ENCODE measurements around the gene MRFAP1L1.

Gene MRFAP1L1

DNA sequence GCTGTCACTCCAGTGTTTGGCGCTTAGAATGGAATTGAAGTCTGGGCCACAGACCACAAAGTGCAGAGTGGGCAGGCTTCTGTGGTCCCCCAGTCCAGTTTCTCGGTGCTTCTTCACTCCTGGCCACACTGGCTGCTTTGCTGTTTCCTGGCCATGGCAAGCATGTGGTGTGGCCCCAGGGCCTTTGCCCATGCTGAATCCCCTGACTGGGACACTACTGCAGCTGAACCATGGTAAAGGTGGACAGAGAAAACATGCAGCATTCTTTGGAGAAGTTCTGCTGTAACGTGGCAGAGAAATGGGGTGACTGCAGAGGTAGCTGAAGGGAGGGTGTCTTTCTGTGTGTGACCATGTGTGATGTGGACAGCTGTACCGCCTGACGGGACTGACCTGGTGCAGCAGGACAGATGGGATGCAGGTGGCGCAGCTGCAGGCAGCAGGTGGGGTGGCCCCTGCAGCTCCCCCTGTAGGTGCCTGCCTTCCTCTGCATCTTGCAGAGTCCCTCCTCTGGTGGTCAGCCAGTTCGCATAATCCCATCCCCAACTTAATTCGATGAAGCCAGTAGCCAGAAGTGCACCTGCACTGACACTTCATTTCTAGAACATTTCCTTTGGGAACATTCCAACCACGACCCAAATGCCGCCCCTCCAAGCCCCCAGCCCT lies 29.2 kb downstream of the MRFAP1L1 start:
- H3K79me2 ChIP-seq (ENCODE audit: control insufficient read depth, low read length) = peaks cover 40% of the 10 kb centered on the region
- H3K4me3 ChIP-seq (ENCODE audit: low read length) = no peak overlapping the region
- no peaks in the 10 kb centered on the region for H3K9me3 ChIP-seq (ENCODE audit: control insufficient read depth, insufficient read depth, low read length)
- H3K27ac ChIP-seq (ENCODE audit: low read depth, low read length) = no peak overlapping the region
- peaks cover 10% of the 10 kb centered on the region for H3F3A ChIP-seq (ENCODE audit: control insufficient read depth, insufficient read depth)
- H3K4me2 ChIP-seq (ENCODE audit: low read length) = no peak overlapping the region
- H3K27me3 ChIP-seq (ENCODE audit: control insufficient read depth, low read length) = no peaks in the 10 kb centered on the region
- peak; percentile 11 for TF ChIP-seq CTCF (IDR thresholded peaks at IDR 0.05; ENCODE audit: low read depth, low read length, poor library complexity, severe bottlenecking)
- no peak for TF ChIP-seq EZH2phosphoT487 (IDR thresholded peaks at IDR 0.05; ENCODE audit: borderline replicate concordance, low read length)
- peaks cover 27% of the 10 kb centered on the region for H3K36me3 ChIP-seq (ENCODE audit: control insufficient read depth, low read length)
- no peaks in the 10 kb centered on the region for H3K9me2 ChIP-seq (replicated peaks; ENCODE audit: control insufficient read depth, low read length)
- H3K4me1 ChIP-seq (ENCODE audit: control insufficient read depth, low read length) = peaks cover 15% of the 10 kb centered on the region
- peaks cover 8% of the 10 kb centered on the region; the same call in 1 of the 2 replicates for H4K20me1 ChIP-seq (ENCODE audit: control insufficient read depth, insufficient read depth, low read depth, low read length)

DNA sequence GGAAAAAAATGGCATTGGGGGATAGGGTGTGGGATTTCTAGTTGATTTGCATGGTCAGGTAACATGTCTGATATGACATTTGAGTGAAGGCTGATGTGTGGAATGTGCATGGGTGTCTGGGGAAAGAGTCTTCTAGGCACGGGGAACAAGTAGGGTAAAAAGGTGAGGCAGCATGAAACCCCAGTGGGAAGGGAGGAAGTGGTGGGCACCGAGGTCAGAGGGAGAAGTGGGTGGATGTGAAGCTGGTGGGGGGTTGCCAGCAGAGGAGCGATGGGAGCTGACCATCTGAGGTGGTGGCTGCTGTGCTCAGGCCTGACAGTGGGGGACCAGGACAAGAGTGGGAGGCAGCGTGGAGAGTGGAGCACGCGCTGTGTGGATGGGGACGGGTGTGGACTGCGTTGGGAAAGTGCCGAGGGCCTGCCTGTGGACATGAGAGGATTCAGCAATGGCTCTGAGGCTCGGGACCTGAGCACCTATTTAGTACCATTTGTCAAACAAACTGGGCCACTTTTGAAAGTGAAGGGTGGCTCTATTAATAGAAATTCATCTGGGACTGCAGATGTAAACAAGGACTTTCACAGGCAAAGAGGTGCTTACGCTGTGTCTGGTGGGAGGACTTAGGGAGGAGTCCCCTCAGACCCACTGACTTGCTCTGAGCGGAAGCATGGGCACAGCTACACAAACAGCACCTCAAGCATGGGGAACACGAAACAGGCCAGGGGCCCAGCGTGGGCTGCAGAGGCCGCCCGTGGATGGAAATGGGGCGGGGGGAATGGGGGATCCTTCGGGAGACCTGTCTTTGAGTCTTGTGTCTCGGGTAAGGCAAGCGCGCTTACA lies 32.7 kb downstream of the MRFAP1L1 start:
- TF ChIP-seq CTCF (IDR thresholded peaks at IDR 0.05; ENCODE audit: low read depth, low read length, poor library complexity, severe bottlenecking) (no peak), EZH2phosphoT487 (IDR thresholded peaks at IDR 0.05; ENCODE audit: borderline replicate concordance, low read length) (no peak)
- H3F3A ChIP-seq (ENCODE audit: control insufficient read depth, insufficient read depth) = peaks cover 10% of the 10 kb centered on the region
- peaks cover 14% of the 10 kb centered on the region; the same call in 1 of the 2 replicates for H4K20me1 ChIP-seq (ENCODE audit: control insufficient read depth, insufficient read depth, low read depth, low read length)
- H3K4me2 ChIP-seq (ENCODE audit: low read length) = peak overlapping the region; percentile 64
- peak overlapping the region; percentile 80 for H3K4me3 ChIP-seq (ENCODE audit: low read length)
- no peaks in the 10 kb centered on the region for H3K9me3 ChIP-seq (ENCODE audit: control insufficient read depth, insufficient read depth, low read length)
- H3K4me1 ChIP-seq (ENCODE audit: control insufficient read depth, low read length) = peaks cover 36% of the 10 kb centered on the region
- no peak overlapping the region for H3K27ac ChIP-seq (ENCODE audit: low read depth, low read length)
- no peaks in the 10 kb centered on the region for H3K9me2 ChIP-seq (replicated peaks; ENCODE audit: control insufficient read depth, low read length)
- peaks cover 56% of the 10 kb centered on the region for H3K79me2 ChIP-seq (ENCODE audit: control insufficient read depth, low read length)
- no peaks in the 10 kb centered on the region for H3K27me3 ChIP-seq (ENCODE audit: control insufficient read depth, low read length)
- H3K36me3 ChIP-seq (ENCODE audit: control insufficient read depth, low read length) = peaks cover 34% of the 10 kb centered on the region

DNA sequence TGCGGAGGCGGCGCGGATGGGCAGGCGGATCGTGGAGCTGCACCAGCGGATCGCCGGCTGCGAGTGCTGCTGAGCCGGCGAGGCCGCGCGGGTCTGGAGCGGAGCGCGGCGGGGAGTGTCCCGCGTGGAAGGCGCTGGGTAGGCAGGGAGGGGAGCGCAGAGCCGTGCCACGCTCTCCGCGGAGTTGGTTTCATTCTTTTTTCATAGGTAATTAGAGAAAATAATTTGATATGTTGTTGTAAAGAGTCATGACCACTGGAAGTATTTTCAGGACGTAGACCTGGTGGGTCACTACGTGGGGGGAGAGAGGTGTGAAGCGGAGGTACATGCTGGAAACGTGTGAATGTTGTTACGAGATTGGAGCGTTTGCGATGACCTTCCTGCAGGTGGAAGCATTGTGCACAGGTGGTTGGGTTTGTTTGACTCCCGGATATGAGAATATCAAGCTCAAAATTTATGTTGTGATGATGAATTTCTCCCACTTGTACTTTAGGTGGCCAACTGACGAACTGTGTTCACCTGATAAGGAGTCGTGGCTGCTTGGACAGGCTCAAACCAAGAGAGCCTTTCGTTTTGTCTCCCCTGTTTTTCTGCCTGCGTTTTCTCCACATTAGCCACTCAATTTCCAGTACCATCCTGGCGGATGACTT lies 35.0 kb downstream of the MRFAP1L1 start:
- peak overlapping the region; percentile 80 for H3K4me3 ChIP-seq (ENCODE audit: low read length)
- H4K20me1 ChIP-seq (ENCODE audit: control insufficient read depth, insufficient read depth, low read depth, low read length) = peaks cover 14% of the 10 kb centered on the region; the same call in 1 of the 2 replicates
- H3K9me2 ChIP-seq (replicated peaks; ENCODE audit: control insufficient read depth, low read length) = no peaks in the 10 kb centered on the region
- H3K9me3 ChIP-seq (ENCODE audit: control insufficient read depth, insufficient read depth, low read length) = no peaks in the 10 kb centered on the region
- TF ChIP-seq CTCF (IDR thresholded peaks at IDR 0.05; ENCODE audit: low read depth, low read length, poor library complexity, severe bottlenecking) (peak; percentile 66), EZH2phosphoT487 (IDR thresholded peaks at IDR 0.05; ENCODE audit: borderline replicate concordance, low read length) (no peak)
- peaks cover 36% of the 10 kb centered on the region for H3K4me1 ChIP-seq (ENCODE audit: control insufficient read depth, low read length)
- no peaks in the 10 kb centered on the region for H3K27me3 ChIP-seq (ENCODE audit: control insufficient read depth, low read length)
- H3F3A ChIP-seq (ENCODE audit: control insufficient read depth, insufficient read depth) = peaks cover 3% of the 10 kb centered on the region; the same call in 1 of the 2 replicates
- peaks cover 48% of the 10 kb centered on the region for H3K79me2 ChIP-seq (ENCODE audit: control insufficient read depth, low read length)
- H3K27ac ChIP-seq (ENCODE audit: low read depth, low read length) = peak overlapping the region; percentile 78
- peak overlapping the region; percentile 64 for H3K4me2 ChIP-seq (ENCODE audit: low read length)
- H3K36me3 ChIP-seq (ENCODE audit: control insufficient read depth, low read length) = peaks cover 34% of the 10 kb centered on the region

Data from DOHH2 (cell line).